NCI-H1694 treated with DMSO at 0.1 percent for 48 hours (cell line): ENCODE data around the gene WDR5B.
"Not testable (repeated sequence)": the region's sequence is repeated elsewhere in the genome, so short reads cannot be mapped to it uniquely, and the experiment has no call there.

Experiments
- DNase-seq: peaks from one replicate; lab custom pipeline; 2025; lab: John Stamatoyannopoulos, UW

WDR5B gene

GRCh38 chr3:122365582-122366378 lies 50.1 kb downstream of the WDR5B start:
- not testable (repeated sequence) for DNase-seq

- no peak for DNase-seq
These were observed 50.8 kb downstream of the WDR5B start for GRCh38 chr3:122365073-122365472.

DNA sequence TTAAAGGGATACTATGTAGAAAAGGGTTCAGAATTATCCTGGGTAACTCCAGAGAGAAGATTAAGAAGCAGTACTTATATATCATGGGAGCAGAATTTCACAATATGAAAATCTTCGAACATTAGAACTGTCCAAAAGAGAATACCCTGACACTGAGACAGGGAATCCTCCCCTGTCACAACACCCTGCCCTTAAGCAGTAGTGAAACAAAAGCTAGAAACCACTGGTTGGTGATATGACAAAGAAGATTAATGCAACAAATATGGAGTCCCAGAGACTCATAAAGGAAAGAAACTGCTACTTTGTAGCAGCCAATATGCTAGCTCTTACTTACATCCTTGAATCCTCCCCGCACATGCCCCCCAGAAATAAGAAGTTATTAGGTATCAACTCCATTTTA lies 51.4 kb downstream of the WDR5B start:
- DNase-seq, result no peak
